ENCODE data around the gene CNPPD1.

CNPPD1 gene

GRCh38 chr2:219178377-219179175 is 1.9 kb upstream of the CNPPD1 start:
- DNase-seq: peak; percentile 37

DNA sequence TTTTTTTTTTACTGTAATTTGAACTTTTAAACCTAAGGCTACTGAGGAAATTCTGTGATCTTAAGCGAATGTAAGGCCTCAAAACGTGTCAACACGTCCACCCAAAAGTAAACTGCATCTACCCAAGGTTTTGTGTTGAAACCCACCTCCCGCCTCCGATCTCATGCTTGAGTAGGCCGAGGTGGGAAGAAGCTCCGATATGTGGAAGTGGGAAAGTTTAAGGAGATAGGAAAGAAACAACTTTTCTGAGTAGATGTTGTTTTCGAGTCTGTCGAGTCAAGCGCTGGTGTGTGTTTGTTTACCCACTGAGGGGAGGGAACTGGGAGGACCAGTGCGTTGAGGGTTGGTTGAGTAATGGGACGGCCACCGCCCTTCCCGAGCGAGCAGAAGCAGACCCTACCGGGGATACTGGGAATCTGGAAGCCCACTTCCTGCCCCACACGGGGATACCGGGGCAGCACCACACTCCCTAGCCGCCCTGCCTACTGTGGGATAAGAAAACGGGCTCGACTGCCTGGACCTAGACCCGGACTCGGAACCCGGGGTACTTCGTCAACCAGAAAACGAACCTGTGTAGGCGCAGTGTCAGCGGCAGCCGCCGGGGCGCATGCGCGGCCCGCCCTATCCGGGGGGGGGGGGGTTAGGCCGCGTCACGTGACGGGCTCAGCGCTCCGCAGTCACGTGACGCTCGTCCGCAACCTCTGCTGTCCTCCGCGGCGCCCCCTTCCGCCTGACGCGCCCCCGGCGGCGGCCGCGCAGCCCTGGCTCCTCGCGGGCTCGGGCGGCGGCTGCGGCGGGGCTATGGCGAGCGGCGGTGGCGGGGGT is 1.0 kb upstream of the CNPPD1 start, which contains the start of gene RETREG2:
Gene RETREG2, plus strand, starts transcription at position 724 of the 825 bp plus-strand sequence. Its CDS starts 78 bp downstream, at position 802.
- peak; percentile 79 for DNase-seq

- DNase-seq: no peak
These were observed 552 bp downstream of the CNPPD1 start for GRCh38 chr2:219175928-219176817.

- no peak for DNase-seq
These were observed 1.2 kb downstream of the CNPPD1 start for GRCh38 chr2:219175486-219175885.

- DNase-seq: no peak
These were observed 1.9 kb downstream of the CNPPD1 start for GRCh38 chr2:219174801-219175200.

DNA sequence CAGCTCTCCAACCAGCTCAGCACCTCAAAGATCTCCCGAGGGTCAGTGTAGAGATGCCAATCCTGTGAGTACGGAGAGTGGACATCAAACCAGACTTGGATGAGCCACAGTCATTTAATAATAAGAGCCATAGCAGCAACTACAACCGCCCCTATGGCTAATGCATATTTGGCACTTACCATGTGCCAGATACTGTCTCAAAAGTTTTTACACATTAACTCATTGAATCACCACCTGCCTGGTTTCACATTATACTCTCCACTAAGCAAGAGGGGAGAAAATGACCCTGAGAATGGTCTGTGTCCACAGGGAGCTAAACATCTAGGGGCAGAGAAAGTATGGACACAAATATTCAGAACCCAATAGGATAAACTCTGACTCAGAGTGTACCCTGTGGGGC is 2.6 kb downstream of the CNPPD1 start:
- no peak for DNase-seq

DNA sequence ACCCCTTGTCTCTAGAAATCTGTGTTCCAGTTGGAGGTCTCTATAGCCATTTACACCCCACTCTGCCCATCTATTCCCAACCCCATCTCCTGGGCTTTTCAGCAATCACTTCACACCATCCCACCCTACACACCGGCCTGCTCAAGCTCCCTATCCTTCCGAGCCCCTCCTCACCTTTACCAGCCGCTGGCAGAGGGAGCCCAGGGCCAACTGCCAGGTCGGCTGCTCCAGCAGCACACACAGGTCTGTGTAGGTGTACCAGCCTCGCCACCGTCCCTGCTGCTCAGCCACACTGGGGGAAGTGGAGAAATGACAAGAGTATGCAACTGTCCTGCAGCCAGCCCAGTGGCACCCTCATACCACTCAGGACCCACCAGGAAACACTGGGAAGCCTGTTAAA is 3.5 kb downstream of the CNPPD1 start:
- DNase-seq: no peak

GRCh38 chr2:219172231-219173154 is 4.2 kb downstream of the CNPPD1 start:
- no peak for DNase-seq

DNA sequence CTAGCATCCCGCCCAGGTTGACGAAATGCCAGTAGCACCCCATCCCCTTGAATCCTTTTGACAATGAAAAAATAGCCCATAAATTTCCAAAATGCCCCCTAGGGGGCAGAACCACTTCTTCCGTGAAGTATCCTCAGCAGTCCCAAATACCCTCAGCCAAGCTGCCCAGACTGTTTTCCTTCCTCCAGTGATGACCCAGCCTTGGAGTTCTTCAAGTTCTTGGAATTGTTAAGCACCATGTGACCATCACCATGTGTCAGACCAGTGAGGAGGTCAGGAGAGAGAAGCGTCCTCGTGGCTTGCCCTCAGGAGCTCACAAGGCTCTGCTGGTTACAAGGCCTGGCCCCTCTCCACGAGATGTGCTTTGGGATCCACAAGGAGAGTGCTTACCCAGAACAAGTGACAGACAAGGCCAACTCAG is 5.5 kb downstream of the CNPPD1 start:
- DNase-seq: no peak

DNA sequence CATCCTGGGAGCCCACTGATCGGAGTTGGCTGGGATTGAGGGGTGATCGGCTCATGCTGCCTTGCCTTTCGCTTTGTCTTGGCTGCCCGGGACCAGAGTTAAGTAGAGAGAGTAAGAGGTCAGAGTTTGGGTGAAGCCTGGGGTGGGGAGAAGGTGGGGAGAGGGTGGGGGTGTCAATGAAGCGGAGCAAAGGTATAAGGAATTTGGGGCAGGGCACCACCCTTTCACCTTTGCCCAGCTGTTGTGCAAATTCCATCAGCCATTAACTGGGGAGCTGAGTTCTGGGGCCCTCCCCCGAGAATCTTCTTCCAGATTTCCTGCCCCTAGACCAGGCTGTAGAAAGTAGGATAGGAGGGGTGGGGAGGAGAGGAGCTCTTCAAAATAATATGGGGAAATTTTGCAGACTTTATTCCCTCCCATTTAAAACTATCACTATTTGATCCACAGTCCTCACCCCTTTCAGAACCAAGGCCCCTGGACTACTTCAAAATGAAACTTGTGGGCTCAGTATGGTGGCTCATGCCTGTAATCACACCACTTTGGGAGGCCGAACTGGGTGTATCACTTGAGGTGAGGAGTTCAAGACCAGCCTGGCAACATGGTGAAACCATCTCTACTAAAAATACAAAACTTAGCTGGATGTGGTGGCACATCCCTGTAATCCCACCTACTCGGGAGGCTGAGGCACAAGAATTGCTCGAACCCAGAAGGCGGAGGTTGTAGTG is 6.6 kb downstream of the CNPPD1 start, which contains the start of gene SLC23A3:
Gene SLC23A3, minus strand, starts transcription at position 100 of the 725 bp plus-strand sequence. Its CDS starts 45 bp downstream, at position 55.
- no peak for DNase-seq

- no peak for DNase-seq
These were observed 7.8 kb downstream of the CNPPD1 start for GRCh38 chr2:219168932-219169331.

- no peak for DNase-seq
These were observed 8.2 kb downstream of the CNPPD1 start for GRCh38 chr2:219168526-219168925.

GRCh38 chr2:219167997-219168396 is 8.7 kb downstream of the CNPPD1 start:
- no peak for DNase-seq

DNA sequence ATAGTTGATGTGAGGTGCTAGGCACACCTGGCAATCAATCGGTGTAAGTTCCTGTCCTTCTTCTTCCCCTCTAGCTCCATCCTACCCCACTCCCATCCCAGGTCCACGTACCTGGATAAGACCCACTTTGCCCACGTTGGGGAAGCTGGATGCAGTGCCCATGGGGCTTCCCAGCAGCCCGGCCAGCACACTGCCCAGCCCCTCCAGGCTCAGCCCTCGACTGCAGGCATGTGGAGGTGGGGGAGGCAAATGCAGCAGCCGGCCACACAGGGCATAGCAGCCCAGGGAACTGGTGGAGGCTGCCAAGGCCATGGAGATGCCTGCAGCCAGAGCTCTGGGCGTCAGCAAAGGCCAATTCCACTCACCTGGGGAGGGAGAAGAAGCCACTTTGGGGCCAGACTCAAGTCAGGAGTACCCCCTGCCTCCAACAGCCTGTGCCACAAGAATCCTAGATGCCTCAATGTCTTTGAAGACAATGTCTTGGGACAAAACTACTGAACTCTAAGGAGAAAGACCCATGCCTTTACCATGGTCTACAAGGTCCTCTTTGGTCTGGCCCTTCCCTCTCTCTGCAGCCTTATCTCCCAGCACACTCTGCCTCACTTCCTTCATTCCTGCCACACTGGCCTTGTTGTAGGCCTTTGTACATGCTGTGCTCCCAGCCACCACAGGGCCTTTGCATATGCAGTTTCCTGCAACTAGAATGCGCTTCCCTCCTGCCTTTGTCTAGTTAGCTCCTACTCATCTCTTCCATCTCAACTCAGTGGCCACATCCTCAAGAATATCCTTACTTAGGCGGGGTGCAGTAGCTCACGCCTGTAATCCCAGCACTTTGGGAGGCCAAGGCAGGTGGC is 11.4 kb downstream of the CNPPD1 start:
- no peak for DNase-seq

- DNase-seq: no peak
These were observed 13.6 kb downstream of the CNPPD1 start for GRCh38 chr2:219163156-219163555.

- no peak for DNase-seq
These were observed 15.6 kb downstream of the CNPPD1 start for GRCh38 chr2:219161097-219161496.

GRCh38 chr2:219160186-219161017 is 16.3 kb downstream of the CNPPD1 start, which contains the start of gene NHEJ1:
NHEJ1 (minus strand) TSS chr2:219160815; CDS start chr2:219158362, 2,453 bp downstream.
- peak; percentile 91 for DNase-seq

DNA sequence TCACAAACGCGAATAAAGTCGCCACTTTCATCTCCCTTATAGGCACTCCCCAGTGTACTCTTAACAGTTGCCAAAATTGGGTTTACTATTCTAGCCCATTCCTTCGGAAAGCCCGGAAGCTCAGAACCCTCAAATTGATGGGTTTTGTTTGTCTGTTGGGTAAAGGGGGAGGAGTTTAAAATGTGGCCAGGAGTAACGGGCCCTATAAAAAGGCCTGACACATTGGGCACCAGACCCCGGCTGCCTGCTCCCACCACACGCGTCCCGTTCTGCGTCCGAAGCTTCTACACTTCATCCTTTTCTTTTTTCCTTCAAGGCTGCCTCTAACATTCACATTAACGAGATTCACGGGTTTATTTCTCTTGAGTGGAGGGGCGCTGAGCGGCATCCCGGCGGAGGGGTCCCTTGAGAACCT is 16.9 kb downstream of the CNPPD1 start:
- no peak for DNase-seq

GRCh38 chr2:219158586-219158985 is 18.1 kb downstream of the CNPPD1 start:
- DNase-seq: no peak
